Right ventricle myocardium superior (tissue), 1 donor: Measurements from ENCODE around the gene ABCB9. TPM values are rescaled to one million over a fixed set of nuclear protein-coding genes. Genes with fewer than 3 reads are reported as not detected.
A peak's percentile ranks its signal among the peaks of the same experiment; 100 is the strongest.
"Not testable (repeated sequence)": the region's sequence is repeated elsewhere in the genome, so short reads cannot be mapped to it uniquely, and the experiment has no call there.

Source experiments
- ATAC-seq: fragments of 200-7000 bp; cut with Tn5 transposase; one replicate; pipeline ENCODE4 v1.9.1; 2020; ENCODE audit warnings: mild to moderate bottlenecking; ENCODE audit not compliant: poor library complexity
- DNase-seq: peaks from one replicate; pipeline ENCODE4 v3.0.0-alpha.2; 2020
- intact Hi-C: fragments of 100-400 bp; cut with DNase I; formaldehyde crosslinking; loops from one replicate; pipeline ENCODE4 v1.11.2; 2022
- total RNA-seq: library from RNA; stranded (reverse); fragmentation: NEBNext Ultra II Directional; extraction: Animal tissue kit (Norgen Biotek cat#: 25700); gene quantifications from one replicate; pipeline ENCODE4 v1.2.1, GENCODE V29; 2021
- donor health status: DM: no; HTN: yes; CAD: no; lungs with severe emphysema.

Gene ABCB9
- total RNA-seq, 1 donor from 2014 or later = 3.9 TPM

DNA sequence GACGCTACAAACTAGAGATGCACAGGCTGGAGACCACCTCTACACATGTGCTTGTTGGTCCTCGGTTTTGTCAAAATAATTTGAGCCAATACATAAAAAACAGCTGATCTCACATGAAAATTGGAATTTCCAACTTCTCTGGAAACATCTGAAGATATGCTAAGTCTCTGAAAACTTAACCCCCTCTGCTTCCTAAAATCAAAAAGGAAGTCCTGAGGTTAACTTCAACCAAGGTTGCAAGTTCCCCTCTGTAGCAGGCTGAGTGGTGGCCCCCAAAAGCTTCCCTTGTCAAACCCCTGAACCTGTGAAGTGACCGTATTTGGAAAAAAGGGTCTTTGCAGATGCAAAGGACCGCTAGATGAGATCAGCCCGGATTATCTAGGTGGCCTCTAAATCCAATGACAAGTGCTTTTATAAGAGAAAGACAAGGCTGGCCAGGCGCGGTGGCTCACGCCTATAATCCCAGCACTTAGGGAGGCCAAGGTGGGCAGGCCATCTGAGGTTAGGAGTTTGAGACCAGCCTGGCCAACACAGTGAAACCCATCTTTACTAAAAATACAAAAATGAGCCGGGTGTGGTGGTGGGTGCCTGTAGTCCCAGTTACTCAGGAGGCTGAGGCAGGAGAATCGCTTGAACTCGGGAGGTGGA is 38.4 kb downstream of the ABCB9 start:
- no peak for DNase-seq
- ATAC-seq = no peak
- intact Hi-C loops = no loop called here

GRCh38 chr12:122921917-122922316 is 44.3 kb downstream of the ABCB9 start:
- intact Hi-C loops = no loop called here
- DNase-seq = no peak
- no peak for ATAC-seq

DNA sequence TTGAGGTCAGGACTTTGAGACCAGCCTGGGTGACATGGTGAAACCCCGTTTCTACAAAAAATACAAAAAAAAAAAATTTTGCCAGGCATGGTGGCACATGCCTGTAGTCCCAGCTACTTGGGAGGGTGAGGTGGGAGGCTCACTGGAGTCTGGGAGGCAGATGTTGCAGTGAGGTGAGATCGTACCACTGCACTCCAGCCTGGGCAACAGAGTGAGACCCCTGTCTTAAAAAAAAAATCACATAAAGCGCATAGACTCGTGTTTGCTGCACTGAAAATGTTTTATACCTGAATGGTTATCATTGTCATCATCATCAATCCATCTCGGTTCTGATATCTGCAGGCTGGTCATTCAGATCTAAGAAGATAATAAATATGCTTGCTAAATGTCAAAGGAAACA is 45.6 kb downstream of the ABCB9 start:
- no peak for ATAC-seq
- intact Hi-C loops = no loop called here
- no peak for DNase-seq

DNA sequence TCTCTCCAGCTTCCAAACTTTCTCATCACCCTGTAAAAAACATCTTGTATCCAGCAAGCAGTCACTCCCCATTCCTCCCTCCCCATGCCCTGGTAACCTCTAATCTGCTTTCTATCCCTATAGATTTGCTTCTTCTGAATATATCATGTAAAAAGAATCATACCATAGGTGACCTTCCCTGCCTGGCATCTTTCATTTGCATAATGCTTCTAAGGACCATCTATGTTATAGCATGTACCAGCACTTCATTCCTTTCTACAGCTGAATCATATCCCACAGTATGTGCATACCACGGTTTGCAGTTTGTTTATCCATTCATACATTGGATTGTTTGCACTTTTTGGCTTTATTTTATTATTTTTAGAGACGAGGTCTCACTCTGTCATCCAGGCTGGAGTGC is 47.4 kb downstream of the ABCB9 start:
- no peak for ATAC-seq
- intact Hi-C loops = no loop called here
- DNase-seq = no peak

GRCh38 chr12:122917507-122918121 is 48.6 kb downstream of the ABCB9 start:
- intact Hi-C loops = no loop called here
- ATAC-seq (peak; percentile 90), DNase-seq (peak; percentile 70)

DNA sequence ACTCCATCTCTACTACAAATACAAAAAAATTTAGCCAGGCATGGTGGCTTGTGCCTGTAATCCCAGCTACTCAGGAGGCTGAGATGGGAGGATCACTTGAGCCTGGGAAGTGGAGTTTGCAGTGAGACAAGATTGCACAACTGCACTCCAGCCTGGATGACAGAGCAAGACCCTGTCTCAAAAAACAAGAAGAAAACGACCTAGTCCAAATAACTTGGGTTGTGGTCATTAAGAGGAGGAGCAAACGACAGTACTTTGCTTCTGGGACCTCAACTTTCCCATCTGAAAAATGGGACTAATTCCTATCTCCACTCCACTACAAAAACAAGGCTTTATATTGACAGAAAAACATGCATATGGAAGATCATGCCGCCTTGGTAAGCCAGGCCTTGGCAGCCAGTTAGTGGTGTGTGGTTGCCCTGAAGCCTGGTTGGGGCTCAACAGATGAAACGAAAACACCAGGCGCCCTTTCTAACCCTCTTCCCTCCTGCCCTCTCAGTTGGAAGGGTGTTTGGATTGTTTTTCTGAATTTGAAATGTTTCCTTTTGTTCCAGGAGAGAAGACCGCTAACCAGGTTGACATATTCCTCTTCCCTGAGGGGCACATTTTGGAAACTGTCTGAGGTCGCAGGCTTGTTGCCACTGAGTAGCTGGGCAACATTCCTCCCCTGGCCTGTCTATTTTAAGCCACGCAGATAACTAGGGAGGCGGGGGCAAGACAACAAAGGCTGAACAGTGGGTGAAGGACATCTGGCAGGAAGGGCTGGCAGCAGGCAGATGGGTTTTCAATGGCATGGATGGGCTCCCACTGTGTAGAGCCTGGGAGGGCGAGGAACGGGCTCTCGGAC is 56.6 kb downstream of the ABCB9 start:
- intact Hi-C loops = no loop called here
- ATAC-seq = peak; percentile 95

DNA sequence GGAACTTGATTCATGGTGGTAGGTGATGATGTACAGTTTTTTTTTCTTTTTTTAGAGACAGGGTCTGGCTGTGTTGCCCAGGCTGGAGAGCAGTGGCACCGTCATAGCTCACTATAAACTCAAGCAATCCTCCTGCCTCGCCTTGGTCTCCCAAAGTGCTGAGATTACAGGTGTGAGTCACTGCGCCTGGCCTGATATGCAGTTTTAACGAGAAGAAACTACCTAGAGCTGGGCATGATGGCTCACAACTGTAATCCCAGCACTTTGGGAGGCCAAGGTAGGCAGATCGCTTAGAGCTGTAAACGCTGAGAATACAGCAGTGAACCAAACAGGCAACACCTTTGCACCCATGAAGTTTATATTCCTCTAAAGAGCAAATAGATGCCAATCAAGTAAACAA is 57.3 kb downstream of the ABCB9 start:
- ATAC-seq (peak; percentile 18), DNase-seq (no peak)
- intact Hi-C loops = no loop called here

More for the DNA sequence above, 56.6 kb downstream of the ABCB9 start:
- DNase-seq = peak; percentile 59

GRCh38 chr12:122905258-122905657 is 61.0 kb downstream of the ABCB9 start:
- ATAC-seq, DNase-seq, intact Hi-C loops: not testable (repeated sequence)

- intact Hi-C loops = no loop called here
Observed at GRCh38 chr12:122903693-122904034, 62.6 kb downstream of the ABCB9 start.

GRCh38 chr12:122902854-122903692 is 63.2 kb downstream of the ABCB9 start:
- no peak for ATAC-seq
- intact Hi-C loops = no loop called here

More at GRCh38 chr12:122903693-122904034, 62.6 kb downstream of the ABCB9 start:
- ATAC-seq (no peak), DNase-seq (no peak)

DNA sequence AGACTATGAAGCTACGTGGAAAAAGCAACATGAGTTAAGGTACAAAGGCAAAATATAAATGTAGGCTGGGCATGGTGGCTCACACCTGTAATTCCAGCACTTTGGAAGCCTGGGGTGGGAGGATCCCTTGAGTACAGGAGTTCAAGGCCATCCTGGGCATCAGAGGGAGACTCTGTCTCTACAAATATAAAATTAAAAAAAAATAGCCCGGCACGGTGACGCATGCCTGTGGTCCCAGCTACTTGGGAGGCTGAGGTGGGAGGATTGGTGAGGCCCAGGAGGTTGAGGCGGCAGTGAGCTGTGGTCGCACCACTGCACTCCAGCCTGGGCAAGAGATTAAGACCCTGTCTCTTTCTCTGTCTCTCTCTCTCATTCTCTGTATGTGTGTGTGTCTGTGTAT is 66.4 kb downstream of the ABCB9 start:
- intact Hi-C loops = no loop called here
- ATAC-seq (no peak), DNase-seq (no peak)

More at GRCh38 chr12:122902854-122903692, 63.2 kb downstream of the ABCB9 start:
- no peak for DNase-seq

DNA sequence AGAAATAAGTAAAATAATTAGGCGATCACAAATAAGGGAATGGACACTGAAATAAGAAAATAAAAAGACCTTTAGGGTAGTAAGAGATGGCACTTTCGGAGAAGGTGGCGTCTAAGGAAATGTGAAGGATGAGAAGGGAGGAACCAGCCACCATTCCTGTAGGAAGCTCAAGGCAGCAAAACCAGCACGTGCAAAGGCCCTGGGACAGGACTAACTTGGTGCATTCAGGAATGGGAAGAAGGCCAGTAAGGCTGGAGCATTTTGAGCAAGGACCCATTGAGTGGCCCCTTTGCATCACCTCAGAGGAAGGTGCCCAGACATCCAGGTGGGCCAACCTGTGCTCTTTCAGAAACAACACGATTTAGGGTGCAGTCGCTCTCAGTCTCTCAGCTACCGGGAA is 69.6 kb downstream of the ABCB9 start:
- ATAC-seq = no peak
- intact Hi-C loops = no loop called here

DNA sequence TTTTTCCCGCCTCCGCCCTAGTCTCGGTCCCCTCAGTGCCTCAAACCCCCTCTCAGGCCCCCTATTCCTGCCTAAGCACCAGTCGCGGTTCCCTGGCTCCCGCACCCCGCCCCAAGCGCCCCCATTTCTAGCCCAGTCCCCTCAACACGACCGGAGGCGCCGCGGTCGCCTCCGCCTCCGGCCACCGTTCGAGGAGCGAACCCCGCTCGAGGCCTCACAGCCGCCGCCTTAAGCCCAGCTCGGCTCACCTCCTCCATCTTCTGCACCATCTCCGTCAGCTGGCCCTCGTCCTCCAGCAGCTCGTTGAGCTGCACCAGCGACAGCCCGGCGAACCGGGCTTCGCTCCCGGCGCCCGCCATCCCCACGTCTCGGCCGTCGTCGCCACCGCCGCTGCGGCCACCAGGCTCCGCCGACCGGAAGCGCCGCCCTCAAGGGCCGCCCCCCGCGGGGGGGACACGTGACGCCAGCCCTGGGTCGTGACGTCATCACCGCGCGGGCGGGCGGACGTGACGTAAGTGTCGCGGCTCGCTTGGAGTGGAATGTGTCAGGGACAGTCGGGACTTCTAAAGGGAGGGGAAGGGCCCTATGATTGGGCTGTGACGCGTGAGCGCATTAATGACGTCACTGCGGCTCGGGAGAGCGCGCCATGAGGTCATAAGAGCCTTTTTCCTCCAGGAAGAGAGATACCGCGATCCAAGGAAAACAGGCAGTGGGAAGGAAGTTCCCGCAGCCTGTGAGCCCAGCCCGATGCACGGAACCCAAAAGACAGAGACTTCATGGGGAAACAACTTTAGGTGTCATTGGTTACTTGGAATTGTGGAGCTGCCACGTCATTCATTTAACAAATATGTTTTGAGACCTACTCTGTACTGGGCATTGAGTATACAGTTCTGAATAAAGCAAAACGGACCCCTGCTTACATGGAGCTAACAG is 70.3 kb downstream of the ABCB9 start, which contains the start of gene VPS37B:
VPS37B (minus strand) TSS at position 421 of the 933 bp plus-strand sequence; CDS start at position 359, 62 bp downstream.
- peak; percentile 89 for DNase-seq
- peak; percentile 83 for ATAC-seq
- intact Hi-C loops = no loop called here

More for the DNA sequence above, 69.6 kb downstream of the ABCB9 start:
- DNase-seq = no peak

GRCh38 chr12:122895320-122895703 is 71.0 kb downstream of the ABCB9 start:
- intact Hi-C loops = no loop called here
- peak; percentile 21 for ATAC-seq

DNA sequence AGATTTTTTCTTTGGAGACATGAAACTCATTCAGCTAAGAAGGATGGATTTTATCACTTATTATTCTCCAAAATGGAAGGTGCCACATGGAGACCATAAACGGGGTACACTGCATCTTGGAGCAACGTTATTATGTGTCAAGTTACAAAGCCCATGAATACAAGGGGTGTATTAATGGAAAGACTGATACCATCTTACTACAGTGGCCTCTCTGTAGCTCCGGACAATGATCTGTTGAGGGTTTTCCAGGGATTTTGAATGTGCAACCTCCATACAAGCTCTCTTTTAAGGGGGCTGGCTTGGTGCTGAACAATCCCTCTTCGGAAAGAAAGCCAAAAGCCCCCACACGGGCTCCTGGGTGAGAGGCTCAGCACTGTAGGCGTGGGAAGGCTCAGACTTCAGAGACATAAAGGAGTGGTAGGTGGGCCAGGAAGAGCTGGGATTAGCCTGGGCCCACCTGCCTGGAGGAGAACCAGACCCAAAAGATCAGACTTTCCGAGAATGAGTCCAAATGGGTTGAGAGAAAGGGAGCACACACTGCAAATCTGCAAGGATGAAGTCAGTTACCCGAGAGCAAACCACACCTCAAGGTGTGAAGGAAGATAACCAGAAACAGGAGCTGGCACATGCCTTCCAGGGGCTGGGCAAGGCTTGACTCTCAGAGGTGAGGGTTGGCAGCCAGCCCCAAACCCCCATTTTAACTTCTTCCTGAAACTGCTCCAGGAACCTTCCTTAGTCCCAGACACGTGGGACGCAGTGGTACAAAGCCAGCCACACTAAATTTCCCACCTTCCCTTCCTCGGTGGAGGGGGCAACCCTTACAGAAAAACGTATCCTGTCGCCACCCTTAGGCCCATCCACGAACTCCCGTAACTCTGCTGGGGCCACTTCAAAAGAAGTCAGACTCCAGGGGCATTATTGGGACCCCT is 71.8 kb downstream of the ABCB9 start:
- DNase-seq = no peak
- intact Hi-C loops = no loop called here
- peak; percentile 15 for ATAC-seq

More at GRCh38 chr12:122895320-122895703, 71.0 kb downstream of the ABCB9 start:
- no peak for DNase-seq
